Left kidney (tissue), 2 donors: ENCODE measurements around the gene PTTG1IP. TPM values are rescaled to one million over a fixed set of nuclear protein-coding genes. Genes with fewer than 3 reads are reported as not detected.
"Not testable (repeated sequence)": the region's sequence is repeated elsewhere in the genome, so short reads cannot be mapped to it uniquely, and the experiment has no call there.

Experiments used
- DNase-seq: peaks from one replicate; pipeline ENCODE4 v3.0.0-alpha.2; 2013
- polyA plus RNA-seq: library from polyadenylated mRNA; unstranded; fragments of 120-200 nt; gene quantifications from one replicate; pipeline ENCODE4 v1.2.1, GENCODE V29; 2013; ENCODE audit not compliant: insufficient read length

Gene PTTG1IP
- polyA plus RNA-seq, 1 donor = 298 TPM

DNA sequence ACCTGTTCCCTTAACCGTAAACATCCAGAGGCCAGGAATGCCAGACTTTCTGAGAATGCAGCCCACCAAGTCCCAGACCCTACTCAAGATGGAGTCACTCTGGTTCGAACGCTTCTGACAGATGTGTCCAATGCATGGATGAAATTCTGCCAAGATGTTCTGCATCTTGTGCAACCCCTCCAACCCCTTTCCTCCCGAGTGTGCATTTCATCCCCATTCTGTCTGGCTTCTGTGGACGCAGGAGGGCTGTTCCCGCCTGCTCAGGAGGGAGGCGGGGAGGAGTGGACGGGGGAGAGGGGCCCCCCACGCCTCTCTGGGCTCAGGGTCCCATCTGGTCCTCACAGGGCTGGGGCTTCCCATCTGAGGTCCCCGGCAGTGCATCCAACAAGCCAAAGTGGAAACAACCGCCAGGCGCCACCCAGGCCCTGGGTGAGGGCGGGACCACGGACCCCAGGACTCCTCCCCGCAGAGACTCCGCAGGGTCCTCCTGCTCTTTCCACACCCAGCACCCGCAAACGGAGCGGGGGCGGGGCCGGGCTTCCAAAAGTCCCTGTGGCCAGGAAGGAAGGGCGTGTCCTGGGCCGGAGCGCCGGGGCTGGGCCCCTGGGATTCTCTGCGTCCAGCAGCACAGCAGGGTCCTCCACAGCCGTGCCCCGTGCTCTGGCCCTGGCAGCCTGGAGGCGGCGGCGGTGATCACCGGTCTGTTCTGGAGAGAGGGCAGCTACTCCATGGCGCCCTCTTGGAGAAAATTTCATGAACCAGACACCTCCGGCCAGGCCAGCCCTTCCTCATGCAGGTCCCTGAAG is 27.9 kb downstream of the PTTG1IP start:
- peak; percentile 44 for DNase-seq

DNA sequence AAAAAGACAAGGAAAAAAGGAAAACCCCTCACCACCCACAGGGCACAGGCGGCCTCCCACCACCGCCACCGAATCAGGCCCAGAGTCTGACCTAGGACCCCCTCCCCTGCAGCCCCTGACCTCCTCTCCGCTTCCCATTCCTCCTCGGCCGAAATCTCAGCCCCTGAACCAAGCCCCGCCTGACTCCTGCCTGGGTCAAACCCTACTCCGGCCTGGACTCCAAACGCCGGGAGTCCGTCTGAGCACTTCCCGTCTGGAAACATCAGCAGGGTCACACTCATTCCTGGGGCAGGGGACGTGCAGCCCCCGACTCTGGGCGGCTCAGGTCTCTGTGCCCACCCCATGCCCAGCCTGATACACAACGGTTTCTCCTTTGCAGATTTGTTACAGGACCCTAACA is 29.2 kb downstream of the PTTG1IP start:
- DNase-seq = no peak

DNA sequence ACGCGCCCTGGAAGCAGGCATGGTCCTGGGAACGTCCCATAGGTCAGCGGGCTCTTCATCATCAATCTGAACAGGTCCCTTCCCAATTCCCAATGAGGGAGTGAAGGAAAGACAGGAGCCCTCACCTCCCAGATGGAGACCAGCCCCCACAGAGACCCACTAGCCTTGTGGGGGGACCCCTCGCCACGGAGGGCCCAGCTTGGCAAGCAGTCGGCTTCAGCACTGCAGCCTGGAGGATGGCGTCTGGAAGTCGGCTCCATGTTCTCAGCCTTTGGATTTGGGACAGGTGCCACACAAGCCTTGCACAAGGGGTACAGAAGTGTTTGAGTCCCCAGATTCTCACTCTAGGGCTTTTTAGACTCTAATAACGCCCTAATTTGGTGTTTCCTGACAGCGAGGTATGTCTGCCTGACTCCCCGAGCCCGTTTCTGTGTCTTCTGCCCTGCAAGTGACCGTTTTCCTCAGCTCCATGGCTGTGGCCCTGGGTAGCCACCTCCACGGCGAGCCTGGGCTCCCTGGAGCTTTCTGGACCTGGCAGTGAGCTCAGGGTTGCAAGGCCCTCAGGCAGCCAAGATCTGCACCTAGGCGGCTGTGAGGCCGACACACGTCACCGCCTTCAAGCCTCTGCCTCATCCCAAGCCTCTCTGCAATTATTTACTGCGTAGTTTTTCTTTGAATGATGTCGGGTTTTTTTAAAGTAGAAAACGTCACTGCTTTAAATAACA is 30.6 kb downstream of the PTTG1IP start:
- no peak for DNase-seq

DNA sequence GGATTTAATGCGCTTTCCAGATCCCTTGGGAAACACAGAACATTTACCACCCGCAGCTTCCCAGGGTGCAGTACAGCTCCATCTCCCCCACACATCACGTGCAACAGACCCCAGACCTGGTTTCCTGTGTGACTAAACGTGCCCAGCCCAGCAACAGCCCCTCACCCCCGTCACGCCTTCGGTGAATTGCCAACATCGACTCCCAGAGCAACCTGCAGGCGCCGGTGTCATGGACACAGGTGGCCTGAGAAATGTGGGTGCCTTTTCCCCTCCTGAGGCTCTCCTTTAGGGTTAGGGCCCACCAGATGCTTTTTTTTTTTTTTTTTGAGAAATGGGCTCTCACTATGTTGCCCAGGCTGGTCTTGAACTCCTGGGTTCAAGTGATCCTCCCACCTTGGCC is 31.4 kb downstream of the PTTG1IP start:
- DNase-seq = no peak

DNA sequence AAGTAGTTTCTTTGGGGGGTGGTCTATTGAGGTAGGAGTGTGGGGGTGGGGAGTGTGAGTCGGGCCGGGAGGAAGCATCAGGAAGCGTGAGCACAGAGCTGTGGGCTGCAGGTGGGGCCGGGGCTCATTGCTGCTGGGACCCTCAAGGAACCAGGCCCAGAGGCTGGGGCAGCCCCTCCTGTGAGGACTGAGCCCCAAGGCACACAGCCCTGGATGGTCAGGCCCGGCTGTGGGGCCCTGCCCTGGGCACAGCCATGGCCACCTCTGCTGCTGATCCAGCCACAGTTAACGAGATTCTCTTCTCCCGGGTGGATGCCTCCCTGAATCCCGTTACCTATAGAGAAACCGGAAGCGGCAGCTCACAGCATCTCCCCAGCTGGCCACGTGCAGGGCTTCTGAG is 32.7 kb downstream of the PTTG1IP start:
- no peak for DNase-seq

DNA sequence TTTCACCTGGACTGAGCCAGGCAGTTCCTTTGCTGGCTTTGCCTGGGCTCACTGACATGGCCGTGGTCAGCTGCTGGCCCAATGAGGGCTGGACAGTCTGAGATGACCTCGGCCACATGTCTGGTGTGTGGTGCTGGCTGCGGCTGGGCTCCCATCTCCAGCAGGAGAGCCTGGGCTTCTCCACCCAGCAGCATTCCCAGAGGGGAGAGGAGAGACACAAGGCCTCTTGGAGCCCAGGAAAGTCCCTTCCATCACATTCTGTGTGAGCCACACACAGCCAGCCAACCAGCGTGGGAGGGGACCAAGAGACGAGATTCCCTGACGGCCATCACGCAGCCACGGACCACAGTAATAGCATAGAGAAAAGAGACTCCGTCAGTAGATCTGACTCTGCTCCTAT is 34.5 kb downstream of the PTTG1IP start:
- DNase-seq = no peak

DNA sequence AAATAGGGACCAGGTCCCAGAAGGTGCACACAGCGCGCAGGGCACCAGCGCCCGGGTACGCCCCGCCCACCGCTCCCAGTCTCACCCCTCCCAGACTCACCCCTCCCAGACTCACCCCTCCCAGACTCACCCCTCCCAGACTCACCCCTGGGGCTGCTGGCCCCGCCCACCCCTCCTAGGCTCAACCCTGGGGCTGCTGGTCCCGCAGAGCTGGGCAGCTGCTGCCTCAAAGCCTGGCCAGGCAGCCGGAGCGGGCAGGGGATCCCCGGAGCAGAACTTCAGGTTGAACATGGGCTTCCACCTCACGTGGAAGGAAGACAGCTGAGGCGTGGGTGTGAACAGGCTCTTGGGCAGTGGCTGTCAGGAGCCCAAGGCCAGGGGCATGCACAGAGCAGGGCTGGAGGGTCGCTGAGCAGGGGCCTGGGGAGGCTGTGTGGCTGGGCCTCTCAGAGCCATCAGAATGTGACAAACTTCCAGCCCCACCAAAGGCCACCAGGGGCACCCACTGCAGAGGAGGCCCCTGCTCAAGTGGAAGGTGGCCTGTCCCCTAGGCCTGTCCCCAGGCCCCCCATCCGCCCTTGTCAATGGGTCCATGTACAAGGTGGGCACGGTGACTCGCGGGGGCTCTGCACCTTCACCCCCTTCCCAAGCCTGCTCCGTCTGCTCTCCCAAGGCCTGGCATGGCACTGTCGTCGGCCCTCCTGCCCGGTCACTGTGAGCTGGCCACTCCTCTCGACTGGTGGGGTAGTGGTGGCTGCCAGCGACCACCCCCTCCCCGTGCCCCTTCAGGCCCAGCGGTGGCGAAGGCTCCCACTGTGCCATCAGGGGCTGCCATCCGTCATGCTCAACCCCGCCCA is 35.2 kb downstream of the PTTG1IP start:
- DNase-seq = no peak

DNA sequence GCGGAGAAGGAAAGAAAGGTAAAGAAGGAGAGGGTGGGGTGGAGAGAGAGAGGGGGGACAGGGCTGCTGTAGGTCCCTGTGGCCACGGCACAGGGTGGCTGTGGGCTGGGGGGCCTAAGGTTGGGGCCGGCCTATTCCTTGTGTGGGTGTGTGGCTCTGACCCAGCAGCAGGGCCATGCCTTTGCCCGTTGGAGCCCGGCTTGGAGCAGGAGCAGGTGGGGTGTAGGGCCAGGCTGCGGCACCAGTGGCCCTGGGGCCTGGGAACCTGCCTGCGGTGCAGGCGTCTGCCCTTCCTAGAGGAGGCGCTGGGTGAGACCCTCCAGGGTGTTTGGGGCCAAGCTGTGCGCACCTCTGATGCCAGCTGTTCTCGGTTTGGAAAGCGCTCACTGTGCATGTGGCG is 36.0 kb downstream of the PTTG1IP start:
- DNase-seq = no peak

DNA sequence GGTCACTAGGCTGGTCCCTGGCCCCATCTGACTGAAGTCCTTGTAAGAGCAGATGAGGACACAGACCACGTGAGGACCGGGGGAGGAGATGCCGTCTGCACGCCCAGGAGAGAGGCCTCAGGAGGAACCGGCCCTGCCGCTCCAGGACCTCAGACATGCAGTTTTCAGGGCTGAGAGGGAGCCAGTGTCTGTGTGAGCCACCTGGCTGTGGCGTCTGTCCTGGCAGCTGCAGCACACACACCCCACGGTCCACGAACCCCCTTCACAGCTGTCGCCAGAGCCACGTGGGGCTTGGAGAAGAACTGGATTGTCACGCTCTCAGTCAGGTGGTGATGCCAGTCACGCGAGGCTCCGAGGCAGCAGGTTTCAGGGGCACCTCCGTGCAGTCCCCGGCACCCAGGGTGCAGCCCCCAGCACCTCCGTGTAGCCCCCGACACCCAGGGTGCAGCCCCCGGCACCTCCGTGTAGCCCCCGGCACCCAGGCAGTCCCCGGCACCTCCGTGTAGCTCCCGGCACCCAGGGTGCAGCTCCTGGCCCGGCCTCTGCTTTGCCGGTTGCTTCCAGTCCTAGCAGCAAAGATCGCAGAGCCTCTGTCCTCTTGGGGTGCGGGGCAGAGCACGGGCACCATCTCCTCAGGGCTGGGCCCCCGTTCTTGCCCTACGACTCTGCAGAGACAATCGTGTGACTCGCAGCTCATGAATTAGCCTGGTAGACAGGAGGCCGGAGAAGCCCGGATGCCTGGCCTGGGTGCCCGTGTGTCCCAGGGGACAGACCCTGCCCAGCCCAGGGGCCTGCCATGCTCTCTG is 36.6 kb downstream of the PTTG1IP start:
- no peak for DNase-seq

DNA sequence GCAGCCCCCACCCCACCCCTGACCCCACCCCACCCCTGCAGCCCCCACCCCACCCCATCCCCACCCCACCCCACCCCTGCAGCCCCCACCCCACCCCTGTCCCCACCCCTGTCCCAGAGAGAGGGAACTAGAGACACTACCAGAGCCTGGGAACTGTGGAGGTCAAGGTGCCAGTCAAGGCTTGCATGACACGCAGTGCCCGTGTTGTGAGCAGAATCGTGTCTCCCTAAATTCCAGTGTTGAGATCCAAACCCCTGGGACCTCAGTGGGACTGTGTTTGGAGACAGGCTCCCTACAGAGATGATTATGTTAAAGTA is 37.2 kb downstream of the PTTG1IP start:
- DNase-seq = no peak

DNA sequence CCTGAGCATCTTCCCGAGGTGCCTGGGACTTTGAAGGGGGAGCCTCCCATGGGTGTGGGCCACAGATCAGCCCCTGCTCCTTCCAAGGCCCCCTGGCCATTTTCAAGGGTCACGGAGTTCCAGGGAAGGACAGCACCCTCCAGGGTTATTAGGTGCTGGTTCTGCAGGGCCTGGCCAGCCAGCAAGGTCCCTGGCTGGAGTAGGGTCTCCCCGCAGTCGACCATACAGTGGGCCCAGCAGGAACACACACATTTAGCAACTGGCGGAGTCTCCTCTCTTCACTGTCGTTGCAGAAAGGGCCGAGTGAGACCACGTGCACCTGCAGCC is 37.9 kb downstream of the PTTG1IP start:
- no peak for DNase-seq

DNA sequence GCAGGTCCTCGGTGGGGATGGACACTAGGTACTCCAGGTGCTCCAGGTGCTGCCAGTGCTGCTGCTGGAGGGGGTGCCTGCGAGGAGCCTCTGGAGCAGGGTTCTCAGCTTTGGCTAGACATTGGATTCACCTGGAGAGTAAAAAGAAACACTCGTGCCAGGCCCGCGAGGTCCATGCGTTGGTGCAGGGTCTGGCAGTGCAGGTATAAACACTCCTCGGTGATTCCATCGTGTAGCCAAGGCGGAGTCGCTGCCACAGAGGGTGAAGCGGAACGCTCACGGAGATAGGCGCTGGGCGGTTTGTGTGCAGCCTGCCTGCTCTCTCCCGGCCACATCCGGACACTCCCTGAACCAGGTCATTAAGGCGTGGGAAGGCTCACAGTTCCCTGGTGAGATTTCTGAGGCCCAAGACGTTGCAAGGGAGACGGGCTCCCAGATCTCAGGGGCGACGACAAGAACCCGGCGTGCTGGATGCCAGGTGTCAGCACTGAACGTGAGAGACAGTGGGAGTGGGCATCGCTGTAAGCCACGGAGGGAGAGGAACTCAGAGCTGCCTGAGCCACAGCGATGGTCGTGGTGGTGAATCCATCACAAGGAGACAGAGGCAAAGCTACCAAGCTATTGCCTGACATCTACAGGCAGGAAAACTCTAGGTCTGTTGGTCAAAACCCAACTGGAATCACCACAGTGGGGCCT is 38.4 kb downstream of the PTTG1IP start:
- DNase-seq = no peak

DNA sequence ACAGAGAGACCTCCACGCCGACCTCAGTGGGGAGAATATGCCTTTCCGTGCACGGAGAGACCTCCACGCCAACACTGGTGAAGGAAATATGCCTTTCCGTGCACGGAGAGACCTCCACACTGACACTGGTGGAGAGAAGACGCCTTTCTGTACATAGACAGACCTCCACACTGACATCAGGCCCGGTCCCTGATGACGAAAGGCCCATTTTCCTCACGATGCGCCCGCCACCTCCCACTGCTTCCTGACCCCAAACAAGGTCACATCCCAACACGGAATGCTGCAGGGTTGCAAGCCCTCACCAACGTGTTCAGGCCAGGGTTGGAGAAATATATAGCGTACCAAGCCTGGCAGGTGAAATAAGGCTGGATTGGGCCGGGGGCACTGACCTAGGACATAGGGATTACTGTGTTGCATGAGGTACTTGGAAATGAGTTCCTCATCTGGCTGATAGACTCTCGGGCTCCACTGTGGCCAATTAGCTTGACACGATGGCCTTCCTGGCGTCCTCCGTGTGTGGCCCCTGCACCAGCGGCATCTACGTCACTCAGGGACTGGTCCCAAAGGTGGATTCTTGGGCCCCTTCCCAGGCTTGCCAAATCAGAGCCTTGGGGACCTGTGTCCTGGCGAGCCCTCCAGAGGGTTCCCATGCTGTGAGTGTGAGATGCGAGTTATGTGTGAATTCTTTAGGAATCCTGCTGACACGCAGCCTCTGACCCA is 39.1 kb downstream of the PTTG1IP start:
- DNase-seq = no peak

DNA sequence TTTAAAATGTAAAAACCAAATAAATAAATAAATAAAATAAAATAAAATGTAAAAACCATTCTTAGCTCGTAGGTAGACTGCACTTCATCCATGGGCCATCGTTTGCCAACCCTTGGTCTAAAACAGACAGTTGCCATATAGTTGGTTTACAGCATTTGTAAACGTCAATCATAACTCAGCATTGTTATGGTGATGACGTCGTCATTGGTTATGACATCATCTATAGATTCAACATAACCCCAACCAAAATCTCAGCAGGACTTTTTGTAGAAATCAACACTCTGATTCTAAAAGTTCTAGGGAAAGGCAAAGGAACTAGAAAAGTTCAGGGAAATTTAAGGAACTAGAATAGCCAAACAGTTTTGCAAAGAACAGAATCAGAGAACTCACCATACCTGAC is 39.8 kb downstream of the PTTG1IP start:
- DNase-seq = no peak

DNA sequence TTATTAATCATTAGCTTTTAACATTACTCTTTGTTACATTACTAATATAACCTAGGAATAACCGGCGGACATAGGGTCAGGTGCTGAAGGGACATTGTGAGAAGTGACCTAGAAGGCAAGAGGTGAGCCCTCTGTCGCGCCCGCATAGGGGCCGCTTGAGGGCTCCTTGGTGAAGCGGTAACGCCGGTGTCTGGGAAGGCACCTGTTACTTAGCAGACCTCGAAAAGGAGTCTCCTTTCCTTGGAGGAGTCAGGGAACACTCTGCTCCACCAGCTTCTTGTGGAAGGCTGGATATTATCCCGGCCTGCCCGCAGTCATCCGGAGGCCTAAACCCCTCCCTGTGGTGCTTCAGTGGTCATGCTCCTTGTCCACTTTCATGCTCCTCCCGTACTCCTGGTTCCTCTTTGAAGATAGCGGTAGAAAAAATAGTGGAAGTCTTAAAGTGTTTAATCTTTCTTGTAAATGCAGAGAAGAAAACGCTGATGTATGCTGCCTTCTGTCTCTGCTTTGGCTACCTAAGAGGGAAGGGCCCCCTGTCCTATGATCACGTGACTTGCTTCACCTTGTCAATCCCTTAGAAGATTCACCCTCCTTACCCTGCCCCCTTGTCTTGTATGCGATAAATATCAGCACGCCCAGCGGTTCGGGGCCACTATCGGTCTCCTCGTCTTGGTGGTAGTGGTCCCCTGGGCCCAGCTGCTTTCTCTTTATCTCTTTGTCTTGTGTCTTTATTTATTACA is 40.8 kb downstream of the PTTG1IP start:
- not testable (repeated sequence) for DNase-seq

DNA sequence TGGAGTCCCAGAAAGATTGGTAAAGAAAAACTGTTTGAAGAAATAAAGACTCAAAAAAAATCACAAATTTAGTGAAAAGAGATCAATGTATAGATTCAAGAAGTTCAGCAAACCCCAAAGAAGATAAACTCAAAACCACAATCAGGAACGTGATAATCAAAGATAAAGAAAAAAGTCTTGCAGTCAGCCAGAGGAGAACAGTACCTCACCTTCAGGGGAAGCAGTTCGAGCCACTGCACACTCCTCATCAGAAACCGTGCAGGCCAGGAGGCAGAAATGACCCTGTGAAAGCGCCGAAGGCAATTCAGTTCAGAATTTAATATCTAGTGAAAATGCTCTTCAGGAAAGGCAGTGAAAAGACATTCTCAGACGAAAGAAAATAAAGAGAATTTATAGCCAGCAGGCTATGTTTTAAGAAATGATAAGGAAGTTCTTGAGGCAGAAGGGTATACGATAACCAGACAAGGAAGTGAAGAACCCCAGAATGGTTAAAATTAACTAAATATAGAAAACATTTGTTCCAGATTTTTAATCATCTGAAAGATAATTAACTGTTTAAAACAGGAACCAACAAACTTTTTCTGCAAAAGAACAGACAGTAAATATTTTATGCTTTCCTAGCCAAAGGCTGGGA is 42.1 kb downstream of the PTTG1IP start:
- no peak for DNase-seq

DNA sequence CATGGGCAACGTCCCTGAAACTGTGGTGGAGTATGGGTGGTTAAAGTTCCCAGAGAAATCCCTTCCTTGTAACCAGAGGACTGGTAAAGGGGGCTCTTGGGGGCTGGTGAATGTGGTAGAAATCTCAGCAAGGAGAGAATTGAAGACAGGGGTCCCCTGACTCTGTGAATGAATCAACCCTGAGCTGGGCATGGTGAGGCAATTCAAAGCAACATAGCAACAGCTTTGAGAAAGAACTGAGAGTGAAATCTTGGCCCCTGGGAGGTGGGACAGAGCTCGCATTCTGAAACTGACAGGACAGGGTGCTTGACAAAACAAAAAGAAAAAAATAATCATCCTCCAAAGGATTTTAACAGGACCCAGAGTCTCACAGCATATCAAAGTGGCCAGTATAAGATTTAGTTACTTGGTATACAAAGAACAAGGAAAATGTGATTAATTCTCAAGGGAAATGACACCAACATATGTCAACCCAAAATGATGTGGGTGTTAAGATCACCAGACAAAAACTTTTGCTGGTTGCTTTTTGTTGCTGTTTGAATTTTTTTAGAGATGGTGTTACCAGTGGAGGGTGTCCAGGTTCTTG is 43.9 kb downstream of the PTTG1IP start:
- no peak for DNase-seq

DNA sequence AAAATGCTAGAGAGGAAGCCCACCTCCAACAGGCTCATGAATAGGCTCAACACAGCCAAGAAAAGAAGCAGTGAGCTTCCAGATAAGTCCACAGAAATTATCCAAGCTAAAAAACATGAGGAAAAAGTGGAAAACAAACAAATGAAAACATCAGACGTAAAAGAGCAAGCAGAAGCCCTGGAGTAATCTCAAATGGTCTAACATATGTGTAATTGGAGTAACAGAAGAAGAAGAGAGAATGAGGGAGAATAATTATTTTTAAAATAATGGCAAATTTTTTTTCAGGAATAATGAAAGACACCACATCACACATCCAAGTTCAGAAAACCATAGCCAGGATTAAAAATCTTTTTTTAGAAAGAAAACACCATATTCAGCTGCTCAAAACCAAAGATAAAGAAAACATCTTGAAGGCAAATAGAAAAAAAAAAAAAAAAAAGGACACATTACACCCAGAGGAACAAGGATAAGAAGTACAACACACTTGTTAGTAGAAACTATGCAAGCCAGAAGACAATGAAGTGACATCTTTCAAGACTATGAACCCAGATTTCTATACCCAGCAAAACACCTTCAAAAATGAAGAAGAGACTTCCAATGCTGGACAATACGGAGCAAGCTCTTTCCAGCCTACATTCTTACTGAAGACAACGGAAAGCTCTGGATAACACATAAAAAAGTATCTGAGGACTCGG is 45.0 kb downstream of the PTTG1IP start:
- DNase-seq = no peak
